ENCODE measurements around the gene TMEM232. TPM values are rescaled to one million over a fixed set of nuclear protein-coding genes. Genes with fewer than 3 reads are reported as not detected.

The TMEM232 gene
- total RNA-seq, 1 experiment from 2014 or later: 1.3 TPM

Small RNA genes lying within 50 kb of the gene (microRNA-seq; reads per million reads assigned to microRNA genes)
- not detected for gene MIR548F3 (ENCODE audit: borderline number of aligned reads)

Other genes with a start within 250 kb of the TMEM232 start
- 19.2 to 20.7 TPM (median 20.5 TPM) in 3 replicates for gene SLC25A46, start 12.3 kb upstream of the TMEM232 start, total RNA-seq (2021)

Data from WTC11 (cell line).